HEK293T (cell line): Measurements from ENCODE around the gene MRGPRG.

Experiments
- ARNT ChIP-seq: fragments of 450-650 bp; IDR thresholded peaks from 2 replicates; pipeline ENCODE4 v1.6.1; 2017; ENCODE audit warnings: mild to moderate bottlenecking
- BHLHE40 ChIP-seq: fragments of 450-650 bp; IDR thresholded peaks from 2 replicates; pipeline ENCODE4 v1.6.1; 2016; ENCODE audit warnings: mild to moderate bottlenecking, moderate library complexity, borderline replicate concordance
- CTBP1 ChIP-seq: fragments of 450-650 bp; IDR thresholded peaks from 2 replicates; pipeline ENCODE4 v1.6.1; 2016; ENCODE audit warnings: borderline replicate concordance
- FOXA1 ChIP-seq: fragments of 450-650 bp; IDR thresholded peaks from 2 replicates; pipeline ENCODE4 v1.6.1; 2016; ENCODE audit warnings: mild to moderate bottlenecking
- FOXK2 ChIP-seq: fragments of 450-650 bp; IDR thresholded peaks from 2 replicates; pipeline ENCODE4 v1.6.1; 2016; ENCODE audit warnings: mild to moderate bottlenecking
- FOXM1 ChIP-seq: fragments of 450-650 bp; IDR thresholded peaks from 2 replicates; pipeline ENCODE4 v1.6.1; 2017; ENCODE audit warnings: mild to moderate bottlenecking, borderline replicate concordance
- HDGF ChIP-seq: fragments of 450-650 bp; IDR thresholded peaks from 2 replicates; pipeline ENCODE4 v1.6.1; 2017; ENCODE audit warnings: antibody characterized with exemption, borderline replicate concordance
- NFRKB ChIP-seq: fragments of 450-650 bp; IDR thresholded peaks from 2 replicates; pipeline ENCODE4 v1.6.1; 2016; ENCODE audit warnings: mild to moderate bottlenecking, moderate library complexity
- SP1 ChIP-seq: fragments of 450-650 bp; IDR thresholded peaks from 2 replicates; pipeline ENCODE4 v1.6.1; 2017
- SUZ12 ChIP-seq: fragments of 450-650 bp; IDR thresholded peaks from 2 replicates; pipeline ENCODE4 v1.6.1; 2016; ENCODE audit warnings: mild to moderate bottlenecking
- TARDBP ChIP-seq: fragments of 450-650 bp; IDR thresholded peaks from 2 replicates; pipeline ENCODE4 v1.6.1; 2016
- ZNF384 ChIP-seq: fragments of 450-650 bp; IDR thresholded peaks from 2 replicates; pipeline ENCODE4 v1.6.1; 2016
- TF ChIP-seq, protein P1 (sequence below): fragments of 450-650 bp; IDR thresholded peaks from 2 replicates; pipeline ENCODE4 v1.6.1; 2016

DNA sequence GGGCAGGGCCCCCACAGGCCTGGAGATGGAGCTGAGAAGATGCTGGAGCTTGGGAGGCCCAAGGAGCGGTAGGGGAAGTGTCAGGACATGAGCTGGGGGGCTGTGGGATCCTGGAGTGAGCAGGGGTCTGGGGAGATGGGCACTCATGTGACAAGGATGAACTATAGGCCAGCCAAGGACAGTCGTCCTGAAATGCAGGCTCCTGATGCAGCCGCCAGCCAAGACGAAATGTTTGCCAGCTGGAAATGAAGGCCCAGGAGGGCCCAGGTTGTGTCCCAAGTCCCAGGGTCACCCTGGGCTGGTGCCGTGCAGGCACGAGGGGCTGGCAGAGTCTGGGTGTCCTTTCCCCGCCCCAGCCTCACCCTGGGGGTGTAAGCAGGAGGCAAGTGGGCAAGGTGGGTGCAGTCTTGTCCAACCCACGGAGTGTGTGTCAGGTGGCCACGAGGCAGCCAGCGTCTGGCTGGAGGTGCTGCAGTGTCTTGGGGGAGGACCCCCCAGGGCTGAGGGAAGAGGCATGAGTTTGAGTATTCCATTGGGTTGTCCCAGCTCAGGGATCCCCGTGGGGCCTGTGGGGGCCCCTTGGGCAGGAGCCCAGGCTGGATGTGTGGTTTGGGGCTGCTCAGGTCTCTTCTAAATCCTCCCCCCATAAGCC is 21.4 kb downstream of the MRGPRG start:
- TF ChIP-seq FOXK2 (no peak), CTBP1 (no peak), SUZ12 (no peak), ARNT (no peak), HDGF (no peak), FOXA1 (no peak), SP1 (no peak), NFRKB (no peak), FOXM1 (no peak), BHLHE40 (no peak), ZNF384 (no peak), TARDBP (no peak)
- TF ChIP-seq, protein P1, sequence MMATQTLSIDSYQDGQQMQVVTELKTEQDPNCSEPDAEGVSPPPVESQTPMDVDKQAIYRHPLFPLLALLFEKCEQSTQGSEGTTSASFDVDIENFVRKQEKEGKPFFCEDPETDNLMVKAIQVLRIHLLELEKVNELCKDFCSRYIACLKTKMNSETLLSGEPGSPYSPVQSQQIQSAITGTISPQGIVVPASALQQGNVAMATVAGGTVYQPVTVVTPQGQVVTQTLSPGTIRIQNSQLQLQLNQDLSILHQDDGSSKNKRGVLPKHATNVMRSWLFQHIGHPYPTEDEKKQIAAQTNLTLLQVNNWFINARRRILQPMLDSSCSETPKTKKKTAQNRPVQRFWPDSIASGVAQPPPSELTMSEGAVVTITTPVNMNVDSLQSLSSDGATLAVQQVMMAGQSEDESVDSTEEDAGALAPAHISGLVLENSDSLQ = no peak
